ENCODE measurements around the gene MED9. TPM values are rescaled to one million over a fixed set of nuclear protein-coding genes. Genes with fewer than 3 reads are reported as not detected.
A peak's percentile ranks its signal among the peaks of the same experiment; 100 is the strongest.

MED9 gene
- total RNA-seq, 4 donors from 2014 or later = 3.2 to 17.4 (median 13.4) TPM

DNA sequence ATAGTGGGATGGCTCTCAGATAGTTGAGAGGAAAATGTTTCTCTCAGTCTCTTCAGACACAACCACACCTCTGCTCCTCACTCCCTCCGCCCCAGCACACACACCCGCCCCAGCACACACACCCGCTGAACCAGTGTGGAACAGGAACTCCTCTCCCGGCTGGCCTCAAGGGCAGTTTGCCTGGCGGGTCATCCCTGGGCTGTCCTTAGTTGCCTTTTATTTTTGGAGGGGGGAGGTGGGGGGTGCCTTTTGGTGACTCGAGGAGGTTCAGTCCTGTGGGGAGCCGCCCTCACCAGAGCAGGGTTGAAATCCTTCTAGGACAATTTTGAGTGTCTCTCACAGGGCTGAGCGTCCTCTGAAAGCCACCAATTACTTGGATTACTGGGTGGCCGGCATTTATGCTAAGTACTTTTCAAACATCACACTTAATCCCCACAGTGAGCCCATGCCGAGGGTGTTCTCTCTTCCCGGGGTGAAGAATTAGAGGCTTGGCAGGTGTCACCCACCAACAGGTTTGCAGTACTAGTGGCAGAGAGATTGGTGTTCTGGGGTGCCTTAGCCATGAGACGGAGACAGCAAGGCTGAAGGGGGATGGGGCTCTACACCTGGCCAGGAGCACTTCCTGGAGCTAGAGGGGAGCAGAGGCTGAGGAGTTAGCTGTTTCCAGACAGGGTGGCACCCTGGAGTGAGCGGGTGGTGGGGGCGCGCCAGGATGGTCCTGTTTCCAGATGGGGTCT, 16.6 kb downstream of the MED9 start:
- DNase-seq = no peak
- no peaks in the 10 kb centered on the region for H3K9me3 ChIP-seq
- no peaks in the 10 kb centered on the region for H3K36me3 ChIP-seq
- intact Hi-C loops (cut with DNase I; ENCODE audit: low total_unique reads) = loop anchor here (10.0 kb wide), 1 partner anchor 101 kb away; the partner anchor contains the start of gene PEMT
- no peak overlapping the region for H3K4me3 ChIP-seq
- no peaks in the 10 kb centered on the region for H3K27me3 ChIP-seq
- TF ChIP-seq POLR2A (IDR thresholded peaks at IDR 0.05) = no peak
- peaks cover 0 to 11% of the 10 kb centered on the region in 2 donors for H3K4me1 ChIP-seq
- no peak overlapping the region for H3K27ac ChIP-seq

DNA sequence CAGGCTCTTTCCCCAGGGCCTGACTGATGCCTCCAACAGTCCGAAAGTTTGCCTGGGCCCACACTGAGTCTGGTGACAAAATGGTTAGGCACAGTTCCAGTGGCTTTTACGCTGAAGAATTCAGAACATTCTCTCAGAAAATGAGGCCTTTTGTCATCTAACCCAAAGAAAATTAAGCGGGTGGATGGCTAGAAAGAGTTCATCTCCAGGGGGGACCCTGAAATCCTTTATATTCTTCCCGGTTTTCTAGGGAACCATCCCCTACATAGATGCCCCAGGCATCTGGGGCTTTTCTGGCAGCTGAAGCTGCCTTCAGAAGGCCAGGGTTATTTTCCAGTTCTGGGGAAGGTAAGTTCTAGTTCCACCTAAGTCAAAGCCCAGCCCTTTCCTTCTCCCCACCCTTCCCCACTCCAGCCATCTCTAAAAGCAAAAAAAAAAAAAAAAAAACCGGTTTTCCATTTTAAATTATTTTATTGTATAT, 17.2 kb downstream of the MED9 start:
- Histone ChIP-seq H3K4me1 (peaks cover 0 to 11% of the 10 kb centered on the region in 2 donors), H3K27me3 (no peaks in the 10 kb centered on the region), H3K36me3 (no peaks in the 10 kb centered on the region), H3K27ac (no peak overlapping the region), H3K4me3 (no peak overlapping the region), H3K9me3 (no peaks in the 10 kb centered on the region)
- DNase-seq = no peak
- TF ChIP-seq POLR2A (IDR thresholded peaks at IDR 0.05) (no peak), CTCF (IDR thresholded peaks at IDR 0.05) (no peak)
- intact Hi-C loops (cut with DNase I; ENCODE audit: low total_unique reads) = loop anchor here (10.0 kb wide), 1 partner anchor 101 kb away; the partner anchor contains the start of gene PEMT

DNA sequence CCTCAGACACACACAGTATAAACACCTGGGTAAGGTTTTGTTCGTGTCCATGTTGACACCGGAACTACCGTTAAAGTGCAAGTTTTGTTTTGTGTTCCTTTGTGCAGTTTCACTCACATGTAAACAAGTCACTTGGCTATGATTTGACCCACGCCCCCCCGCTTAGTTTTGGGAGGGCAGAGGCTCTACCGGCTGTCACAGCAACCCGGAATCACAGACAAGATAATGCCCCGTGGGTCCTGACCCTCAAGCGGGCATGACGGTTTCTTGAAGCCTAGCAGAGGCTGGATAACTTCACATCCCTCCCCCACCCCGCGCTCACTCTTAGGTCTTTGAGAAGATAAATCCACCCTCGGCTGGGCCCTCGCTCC, 17.7 kb downstream of the MED9 start:
- peaks cover 0 to 11% of the 10 kb centered on the region in 2 donors for H3K4me1 ChIP-seq
- no peaks in the 10 kb centered on the region for H3K9me3 ChIP-seq
- H3K36me3 ChIP-seq = no peaks in the 10 kb centered on the region
- DNase-seq = no peak
- intact Hi-C loops (cut with DNase I; ENCODE audit: low total_unique reads) = loop anchor here (10.0 kb wide), 1 partner anchor 100 kb away; the partner anchor contains the start of gene PEMT
- H3K27me3 ChIP-seq = no peaks in the 10 kb centered on the region
- TF ChIP-seq POLR2A (IDR thresholded peaks at IDR 0.05) = no peak
- H3K4me3 ChIP-seq = peak overlapping the region; percentile 30 to 56
- H3K27ac ChIP-seq = peak overlapping the region; percentile 10 to 86

- peak; percentile 45 to 48 for DNase-seq
- TF ChIP-seq CTCF (IDR thresholded peaks at IDR 0.05) (peak in 1 of 4 experiments; percentile 6), POLR2A (IDR thresholded peaks at IDR 0.05) (peak in 1 of 2 donors; percentile 28)
- peak overlapping the region; percentile 30 to 56 for H3K4me3 ChIP-seq
- intact Hi-C loops (cut with DNase I; ENCODE audit: low total_unique reads) = loop anchor here (10.0 kb wide), 1 partner anchor 100 kb away; the partner anchor contains the start of gene PEMT
- peak overlapping the region; percentile 10 to 86 for H3K27ac ChIP-seq
- no peaks in the 10 kb centered on the region for H3K27me3 ChIP-seq
- H3K36me3 ChIP-seq = no peaks in the 10 kb centered on the region
- no peaks in the 10 kb centered on the region for H3K9me3 ChIP-seq
- H3K4me1 ChIP-seq = peaks cover 0 to 11% of the 10 kb centered on the region in 2 donors
Observed at GRCh38 chr17:17494870-17495535, 18.2 kb downstream of the MED9 start.

GRCh38 chr17:17495536-17496188, 18.9 kb downstream of the MED9 start:
- Histone ChIP-seq H3K27me3 (no peaks in the 10 kb centered on the region), H3K27ac (peak overlapping the region; percentile 61 to 86), H3K36me3 (no peaks in the 10 kb centered on the region), H3K4me3 (peak overlapping the region; percentile 30 to 56), H3K4me1 (peaks cover 0 to 11% of the 10 kb centered on the region in 2 donors), H3K9me3 (no peaks in the 10 kb centered on the region)
- TF ChIP-seq POLR2A (IDR thresholded peaks at IDR 0.05) (no peak), CTCF (IDR thresholded peaks at IDR 0.05) (no peak)
- intact Hi-C loops (cut with DNase I; ENCODE audit: low total_unique reads) = loop anchor here (10.0 kb wide), 1 partner anchor 99 kb away; the partner anchor contains the start of gene PEMT
- DNase-seq = peak in 1 of 2 donors; percentile 48
